Glomerular visceral epithelial cell (primary cell): ENCODE data around the gene CRYGC.
A peak's percentile ranks its signal among the peaks of the same experiment; 100 is the strongest.
"Not testable (repeated sequence)": the region's sequence is repeated elsewhere in the genome, so short reads cannot be mapped to it uniquely, and the experiment has no call there.

ENCODE experiments used
- DNase-seq: peaks from one replicate; pipeline ENCODE4 v3.0.0-alpha.2; 2016; ENCODE audit errors: extremely low spot score

CRYGC gene

DNA sequence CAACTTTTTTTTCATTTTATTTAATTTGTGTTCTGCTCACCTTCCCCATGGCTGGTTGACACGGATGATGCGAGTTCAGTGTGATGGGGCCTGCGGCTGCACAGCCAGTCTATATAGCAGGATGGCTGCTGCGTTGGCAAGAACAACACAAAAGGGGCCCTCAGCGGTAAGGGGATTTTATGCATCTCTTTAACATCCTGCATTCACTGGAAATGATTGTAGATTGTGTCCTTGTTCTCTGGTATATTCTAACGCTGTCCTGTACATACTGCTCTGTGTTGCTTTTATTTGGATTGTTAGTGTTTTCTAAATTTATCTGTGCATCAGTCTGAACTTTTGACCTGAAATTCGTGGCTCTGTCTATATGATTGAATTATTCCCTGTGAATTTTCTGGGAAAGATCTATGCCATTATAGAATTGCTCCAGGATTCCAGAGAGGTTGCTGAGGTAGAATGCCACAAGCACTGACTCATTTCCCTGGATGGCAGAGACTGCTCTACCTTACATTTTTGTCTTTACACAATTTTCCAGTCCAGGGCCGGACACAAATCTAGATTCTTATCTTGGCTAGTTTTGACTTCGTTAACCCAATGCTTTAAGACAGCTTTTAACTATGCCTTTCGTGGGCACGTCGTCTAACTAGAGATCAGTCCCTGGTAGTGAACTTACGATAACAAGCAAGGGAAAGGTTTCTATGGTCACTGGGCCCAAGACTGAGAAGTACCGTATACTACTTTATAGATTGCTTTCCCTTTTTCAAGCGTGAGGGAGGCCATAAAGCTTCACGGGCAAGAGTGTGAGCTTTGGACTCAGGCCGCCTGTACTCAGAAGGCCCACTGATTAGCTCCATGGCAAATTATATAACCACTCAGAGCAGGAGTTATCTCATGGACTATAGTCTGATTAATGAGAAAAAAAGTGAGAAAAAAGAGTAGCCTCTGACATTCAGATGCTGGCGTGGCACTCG, at the start of gene CRYGC:
CRYGC (minus strand) TSS at position 85 of the 968 bp plus-strand sequence; CDS start at position 49, 36 bp downstream.
- DNase-seq, result peak; percentile 42

DNA sequence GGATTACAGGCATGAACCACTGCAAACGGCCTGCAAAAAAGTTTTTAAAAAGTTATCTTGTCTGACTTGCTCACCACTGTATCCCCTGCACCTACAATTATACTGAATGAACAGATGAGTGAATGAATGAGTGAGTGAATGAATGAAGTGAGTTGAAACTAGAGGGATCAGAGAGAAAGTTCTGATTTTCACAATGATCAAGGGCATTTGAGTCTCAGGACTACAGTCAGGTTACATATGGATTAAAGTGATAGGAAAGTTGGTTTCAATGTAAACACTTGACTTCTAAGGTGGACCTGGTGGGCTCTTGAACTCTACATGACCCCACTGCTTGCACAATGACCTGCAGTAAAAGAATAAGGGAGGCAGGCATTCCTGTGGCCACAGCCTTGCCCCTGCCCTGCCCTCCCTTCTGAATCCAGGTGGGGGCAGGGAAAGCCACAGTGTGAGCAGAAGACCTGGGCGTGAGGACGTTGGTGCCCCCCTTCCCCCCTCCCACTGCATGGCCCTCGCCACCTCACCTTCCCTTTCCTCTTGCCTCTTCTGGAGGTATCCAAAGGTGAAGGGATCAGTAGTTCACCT, 49.5 kb upstream of the CRYGC start:
- peak; percentile 8 for DNase-seq

- DNase-seq, result no peak
Observed at GRCh38 chr2:208175840-208176153, 46.2 kb upstream of the CRYGC start.

DNA sequence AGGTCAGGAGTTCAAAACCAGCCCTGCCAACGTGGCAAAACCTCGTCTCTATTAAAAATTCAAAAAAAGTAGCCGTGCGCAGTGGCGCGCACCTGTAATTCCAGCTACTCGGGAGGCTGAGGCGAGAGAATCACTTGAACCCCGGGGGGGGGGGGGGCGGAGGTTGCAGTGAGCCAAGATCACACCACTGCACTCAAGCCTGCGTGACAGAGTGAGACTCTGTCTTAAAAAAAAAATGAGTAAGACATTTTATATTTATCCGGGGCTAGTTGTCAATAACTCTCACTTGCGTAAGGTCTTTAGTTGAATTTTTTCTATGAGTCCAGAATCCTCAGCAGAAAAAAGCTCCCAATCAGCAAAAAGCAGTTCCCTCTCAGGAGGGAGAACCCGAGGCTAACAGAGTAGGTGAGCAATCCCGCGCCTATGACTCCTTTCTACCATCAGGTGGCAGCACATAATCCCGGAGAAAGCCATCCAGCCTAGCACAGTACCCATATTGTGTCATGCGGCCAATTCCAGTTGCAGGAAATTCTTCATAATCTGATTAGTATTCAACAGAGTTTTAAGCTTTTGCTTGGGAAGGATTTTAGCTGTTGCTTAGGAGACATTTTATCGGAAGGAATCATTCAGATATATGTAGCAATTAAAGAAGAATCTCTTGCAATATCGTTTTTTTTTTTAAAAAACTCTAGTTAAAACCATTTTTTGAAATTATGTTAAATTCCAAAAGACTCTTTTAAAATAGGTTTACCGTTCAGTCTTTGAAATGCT, 45.6 kb upstream of the CRYGC start:
- peak; percentile 82 for DNase-seq

DNA sequence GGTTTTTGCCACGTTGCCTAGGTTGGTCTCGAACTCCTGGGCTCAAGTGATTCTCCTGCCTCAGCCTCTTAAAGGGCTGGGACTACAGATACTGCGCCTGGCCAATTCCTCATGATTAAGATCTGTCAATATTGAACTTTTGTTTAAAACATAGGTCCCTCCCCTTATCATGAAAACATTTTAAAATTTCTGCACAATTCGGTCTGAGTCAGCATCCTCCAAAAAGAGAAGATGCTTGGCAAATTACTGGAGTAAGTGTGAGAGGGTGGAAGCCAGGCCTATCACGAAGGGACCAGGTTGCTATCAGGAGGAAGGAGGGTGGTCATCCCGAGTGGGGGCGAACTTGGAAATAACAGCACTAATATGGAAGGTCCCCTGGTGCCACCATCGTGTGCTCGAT, 44.5 kb upstream of the CRYGC start:
- DNase-seq, result no peak

- DNase-seq, result no peak
Observed at GRCh38 chr2:208172125-208172524, 42.5 kb upstream of the CRYGC start.

GRCh38 chr2:208164951-208165755, 35.5 kb upstream of the CRYGC start:
- no peak for DNase-seq

DNA sequence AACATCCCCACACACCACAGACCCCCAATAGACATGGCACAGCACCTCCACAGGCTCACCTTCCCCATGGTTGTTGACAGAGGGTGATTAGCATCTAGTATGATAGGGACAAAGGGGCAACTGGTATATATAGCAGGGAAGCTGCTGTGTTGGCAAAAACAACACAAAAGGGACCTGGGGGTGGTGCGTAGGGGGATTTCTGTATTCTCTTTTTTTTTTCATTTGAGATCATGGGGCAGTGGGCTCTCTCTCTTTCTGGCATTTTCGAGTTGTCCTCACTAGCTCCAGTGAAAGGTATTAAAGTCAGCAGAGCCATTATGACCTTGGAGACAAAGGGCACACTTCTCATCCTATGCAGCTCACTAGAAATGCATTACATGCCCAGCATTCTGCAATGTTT, 33.9 kb upstream of the CRYGC start, which contains the start of gene CRYGA:
CRYGA (minus strand) TSS at position 101 of the 400 bp plus-strand sequence; CDS start at position 68, 33 bp downstream.
- no peak for DNase-seq

GRCh38 chr2:208156439-208156838, 26.8 kb upstream of the CRYGC start:
- no peak for DNase-seq

DNA sequence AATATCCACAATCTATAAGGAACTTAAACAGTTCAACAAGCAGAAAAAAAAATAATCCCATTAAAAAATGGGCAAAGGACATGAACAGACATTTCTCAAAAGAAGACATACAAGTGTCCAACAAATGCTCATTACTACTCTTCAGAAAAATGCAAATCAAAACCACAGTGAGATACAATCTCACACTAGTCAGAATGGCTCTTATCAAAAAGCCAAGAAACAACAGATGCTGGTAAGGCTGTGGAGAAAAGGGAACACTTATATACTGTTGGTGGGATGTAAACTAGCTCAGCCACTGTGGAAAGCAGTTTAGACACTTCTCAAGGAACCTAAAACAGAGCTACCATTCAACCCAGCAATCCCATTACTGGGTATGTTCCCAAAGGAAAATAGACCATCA, 23.5 kb upstream of the CRYGC start:
- no peak for DNase-seq

DNA sequence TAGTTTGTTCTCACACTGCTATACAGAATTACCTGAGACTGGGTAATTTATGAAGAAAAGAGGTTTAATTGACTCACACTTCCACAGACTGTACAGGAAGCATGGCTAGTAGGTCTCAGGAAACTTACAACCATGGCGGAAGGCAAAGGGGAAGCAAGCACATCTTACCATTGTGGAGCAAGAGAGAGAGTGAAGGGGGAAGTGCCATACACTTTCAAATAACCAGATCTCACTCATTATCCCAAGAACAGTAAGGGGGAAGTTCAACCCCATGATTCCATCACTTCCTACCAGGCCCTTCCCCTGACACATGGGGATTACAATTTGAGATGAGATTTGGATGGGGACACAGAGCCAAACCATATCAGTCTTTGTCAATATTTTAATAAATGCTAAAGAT, 21.3 kb upstream of the CRYGC start:
- no peak for DNase-seq

GRCh38 chr2:208150094-208150493, 20.5 kb upstream of the CRYGC start:
- no peak for DNase-seq

DNA sequence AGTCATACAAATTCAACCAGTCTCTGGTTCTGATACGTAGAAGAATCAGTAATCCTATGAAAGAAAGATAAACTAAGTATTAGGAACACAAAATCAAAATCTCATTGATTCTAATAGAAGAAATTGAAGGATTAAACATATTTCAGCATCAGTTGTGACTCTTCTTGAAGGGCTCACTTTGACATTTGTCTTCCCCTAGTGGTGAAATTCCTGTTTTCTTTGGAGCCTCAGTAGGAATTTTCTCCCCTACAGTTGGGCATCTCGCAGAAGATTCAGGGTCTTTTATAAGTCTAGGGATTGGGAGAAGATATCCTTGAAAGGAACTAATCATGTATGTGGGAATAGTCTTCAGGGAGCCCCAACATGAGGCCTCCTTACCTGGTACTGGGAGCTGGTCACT, 19.2 kb upstream of the CRYGC start:
- DNase-seq, result no peak

DNA sequence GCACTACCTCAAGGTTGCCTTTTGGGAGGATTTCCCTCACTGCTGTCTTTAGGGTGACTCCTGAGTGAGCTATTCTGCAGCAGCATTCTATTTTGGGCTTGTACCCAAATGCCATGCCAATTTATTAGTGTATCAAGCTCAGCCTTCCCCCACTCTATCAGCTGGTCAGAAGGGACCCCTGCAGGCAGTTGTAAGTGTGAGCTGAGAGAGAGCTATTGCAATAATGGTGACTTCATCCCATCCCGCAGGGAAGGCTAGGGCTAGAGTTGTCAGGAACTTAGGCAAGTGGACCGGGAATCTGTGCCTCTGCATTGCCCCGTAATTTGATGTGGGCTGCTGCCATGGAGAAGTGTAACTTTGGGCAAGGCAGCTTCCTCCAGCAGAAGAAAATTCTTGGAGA, 18.1 kb upstream of the CRYGC start:
- DNase-seq, result no peak

GRCh38 chr2:208147008-208147407, 17.4 kb upstream of the CRYGC start:
- no peak for DNase-seq

DNA sequence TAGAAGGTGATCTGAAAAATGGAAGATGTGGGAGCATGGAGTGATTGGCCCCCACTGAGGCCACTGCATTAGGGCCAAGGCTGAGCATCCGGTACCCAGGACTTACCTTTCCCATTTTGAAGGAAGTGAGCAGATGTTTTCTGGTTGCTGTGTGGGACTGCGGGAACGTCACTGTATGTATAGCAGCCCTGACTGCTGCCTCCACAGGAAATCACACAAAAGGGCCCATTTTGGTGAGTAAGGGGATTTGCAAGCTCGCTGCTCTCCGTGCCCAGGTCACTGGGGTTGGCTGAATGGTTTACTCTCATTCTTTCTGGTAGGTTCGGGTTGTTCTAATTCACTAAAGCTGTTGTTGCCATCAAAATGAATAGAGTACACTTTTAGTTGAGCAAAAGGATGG, 16.4 kb upstream of the CRYGC start, which contains the start of gene CRYGB:
CRYGB (minus strand) TSS at position 153 of the 400 bp plus-strand sequence; CDS start at position 115, 38 bp downstream.
- DNase-seq, result no peak

DNA sequence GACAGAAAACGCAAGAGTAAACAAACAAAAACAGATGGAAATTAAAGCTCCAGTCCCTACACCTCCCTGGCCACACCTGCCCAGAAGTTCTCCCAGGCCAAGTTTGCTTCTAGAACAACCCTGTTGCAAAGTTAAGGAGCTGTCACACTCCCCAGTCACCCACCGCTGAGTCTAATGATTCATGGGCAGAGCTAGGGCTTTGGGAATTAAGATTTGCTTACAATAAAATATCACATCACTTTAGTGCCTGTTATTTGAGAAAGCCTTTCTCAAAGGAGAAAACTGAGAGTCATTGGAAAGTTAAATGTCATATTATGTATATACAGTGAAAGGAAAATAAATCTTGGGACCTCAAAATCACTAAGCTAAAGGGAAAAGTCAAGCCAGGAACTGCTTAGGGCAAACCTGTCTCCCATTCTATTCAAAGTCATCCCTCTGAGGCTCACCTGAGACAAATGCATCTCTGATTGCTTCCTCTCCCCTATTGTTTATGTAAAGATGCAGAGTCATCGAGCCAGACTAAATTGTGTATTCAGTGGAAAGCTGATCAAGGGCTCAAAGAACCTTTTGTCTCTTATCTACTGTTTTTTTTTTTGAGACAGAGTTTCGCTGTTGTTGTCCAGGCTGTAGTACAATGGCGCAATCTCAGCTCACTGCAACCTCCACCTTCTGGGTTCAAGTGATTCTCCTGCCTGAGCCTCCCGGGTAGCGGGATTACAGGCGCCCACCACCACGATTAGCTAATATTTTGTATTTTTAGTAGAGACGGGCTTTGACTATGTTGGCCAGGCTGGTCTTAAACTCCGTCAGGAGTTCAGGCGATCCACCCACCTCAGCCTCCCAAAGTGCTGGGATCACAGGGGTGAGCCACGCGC, 13.5 kb upstream of the CRYGC start:
- no peak for DNase-seq

DNA sequence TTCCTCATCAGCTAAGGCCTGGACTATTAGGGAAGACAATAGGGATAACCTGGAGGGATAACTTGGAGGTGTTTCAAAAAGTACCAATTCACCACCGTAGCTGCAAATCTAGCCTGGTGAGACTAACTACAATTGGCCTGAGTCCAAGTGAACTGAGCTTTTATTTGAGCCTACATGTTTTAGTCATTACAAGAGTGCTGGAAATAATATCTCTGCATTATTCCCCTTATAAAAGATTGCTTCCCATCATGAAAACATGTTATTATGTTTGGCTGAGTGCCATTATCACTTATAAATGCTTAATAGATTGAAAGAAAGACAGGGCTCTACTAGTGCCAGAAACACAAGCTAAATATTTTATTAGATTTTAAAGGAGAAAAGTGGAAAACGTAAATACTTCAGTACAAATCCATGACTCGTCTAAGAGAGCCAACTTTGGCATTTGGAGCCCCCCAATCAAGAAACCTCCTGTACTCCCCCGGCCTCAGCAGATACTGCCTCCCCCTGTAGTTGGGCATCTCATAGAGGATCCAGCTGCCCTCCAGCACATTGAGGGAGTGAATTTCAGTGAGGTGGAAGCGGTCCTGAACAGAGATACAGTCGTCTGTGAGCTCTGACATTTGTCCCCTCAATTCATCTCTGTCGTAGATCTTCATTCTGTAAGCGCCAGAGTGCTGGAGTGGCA, 12.8 kb upstream of the CRYGC start:
- no peak for DNase-seq

DNA sequence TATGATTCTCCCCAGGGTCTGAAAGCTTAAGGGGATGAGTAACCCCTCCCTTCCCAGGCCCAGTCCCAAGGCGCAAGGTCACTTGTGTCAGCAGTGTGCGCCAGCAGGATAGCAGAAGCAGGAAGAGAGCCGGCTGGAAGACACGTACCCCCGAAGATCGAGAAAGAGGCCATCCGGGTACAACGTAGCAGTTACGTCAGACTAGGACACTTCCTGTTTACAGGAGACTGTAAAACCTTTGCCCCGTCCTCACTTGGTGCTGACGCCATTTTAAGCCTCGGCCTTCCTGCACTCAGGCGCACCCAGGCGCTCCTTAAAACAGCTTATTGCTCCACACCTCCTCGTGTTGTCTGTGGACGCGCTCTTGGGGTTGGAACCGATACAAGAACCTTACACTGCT, 9.8 kb upstream of the CRYGC start:
- DNase-seq, result no peak

DNA sequence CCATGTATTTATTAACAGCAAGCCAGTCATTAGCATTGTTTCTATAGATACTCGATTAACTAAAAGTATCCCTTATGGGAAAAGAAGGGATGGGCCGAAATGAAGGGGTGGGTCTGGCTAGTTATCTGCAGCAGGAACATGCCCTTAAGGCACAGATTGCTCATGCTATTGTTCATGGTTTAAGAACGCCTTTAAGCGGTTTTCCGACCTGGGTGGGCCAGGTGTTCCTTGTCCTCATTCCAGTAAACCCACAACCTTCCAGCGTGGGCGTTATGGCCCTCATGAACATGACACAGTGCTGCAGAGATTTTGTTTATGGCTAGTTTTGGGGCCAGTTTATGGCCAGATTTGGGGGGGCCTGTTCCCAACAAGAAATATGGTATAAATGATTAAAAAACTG, 8.7 kb upstream of the CRYGC start:
- DNase-seq, result not testable (repeated sequence)
